Occipital lobe (tissue), 2 donors: ENCODE measurements around the gene DNAJB12. TPM values are rescaled to one million over a fixed set of nuclear protein-coding genes. Genes with fewer than 3 reads are reported as not detected.
A peak's percentile ranks its signal among the peaks of the same experiment; 100 is the strongest.
"Not testable (repeated sequence)": the region's sequence is repeated elsewhere in the genome, so short reads cannot be mapped to it uniquely, and the experiment has no call there.

ENCODE experiments used
- DNase-seq: peaks from one replicate; lab custom pipeline; 2025; lab: John Stamatoyannopoulos, UW
- total RNA-seq: library from RNA; depleted of rRNA; stranded (reverse); fragments of >200 nt; gene quantifications from one replicate; pipeline ENCODE4 v1.2.3, GENCODE V29; 2014

DNAJB12 gene
- total RNA-seq, 1 donor from 2014 or later = 12.2 TPM

- DNase-seq = no peak
Observed at GRCh38 chr10:72353965-72354355, 759 bp downstream of the DNAJB12 start.

GRCh38 chr10:72353028-72353964 is 1.4 kb downstream of the DNAJB12 start:
- DNase-seq = no peak

GRCh38 chr10:72351479-72351878 is 3.2 kb downstream of the DNAJB12 start:
- DNase-seq = no peak

GRCh38 chr10:72349438-72349837 is 5.3 kb downstream of the DNAJB12 start:
- no peak for DNase-seq

- DNase-seq = no peak
Observed at GRCh38 chr10:72348282-72348681, 6.4 kb downstream of the DNAJB12 start.

- not testable (repeated sequence) for DNase-seq
Observed at GRCh38 chr10:72346117-72346516, 8.6 kb downstream of the DNAJB12 start.

- DNase-seq = no peak
Observed at GRCh38 chr10:72344932-72345331, 9.8 kb downstream of the DNAJB12 start.

GRCh38 chr10:72342911-72343310 is 11.8 kb downstream of the DNAJB12 start:
- DNase-seq = no peak

GRCh38 chr10:72340510-72341261 is 14.0 kb downstream of the DNAJB12 start:
- no peak for DNase-seq

- no peak for DNase-seq
Observed at GRCh38 chr10:72338180-72338579, 16.5 kb downstream of the DNAJB12 start.

- no peak for DNase-seq
Observed at GRCh38 chr10:72337722-72338121, 17.0 kb downstream of the DNAJB12 start.

GRCh38 chr10:72337039-72337629 is 17.6 kb downstream of the DNAJB12 start:
- peak; percentile 71 for DNase-seq

GRCh38 chr10:72336259-72337038 is 18.3 kb downstream of the DNAJB12 start:
- no peak for DNase-seq

- no peak for DNase-seq
Observed at GRCh38 chr10:72335394-72336258, 19.1 kb downstream of the DNAJB12 start.

GRCh38 chr10:72334825-72335393 is 19.8 kb downstream of the DNAJB12 start:
- DNase-seq = peak; percentile 48

- DNase-seq = peak; percentile 64
Observed at GRCh38 chr10:72334196-72334824, 20.4 kb downstream of the DNAJB12 start.

GRCh38 chr10:72333112-72334015 is 21.4 kb downstream of the DNAJB12 start:
- DNase-seq = no peak

GRCh38 chr10:72332423-72333111 is 22.2 kb downstream of the DNAJB12 start:
- DNase-seq = no peak
